Panc1 (cell line): ENCODE data around the gene GPC6. TPM values are rescaled to one million over a fixed set of nuclear protein-coding genes. Genes with fewer than 3 reads are reported as not detected.

Experiments used
- ATAC-seq: fragments of 200-7000 bp; cut with Tn5 transposase; 2 replicates; pipeline ENCODE4 v1.9.1; 2020; ENCODE audit warnings: mild to moderate bottlenecking, moderate library complexity
- BruUV-seq: library from RNA; stranded (reverse); fragments of 400-500 nt; replicated peaks from 2 replicates; lab custom pipeline; 2021; lab: Mats Ljungman, UMichigan
- CTCF ChIA-PET: fragments of 300-600 bp; sonication (Branson Sonifier 250); formaldehyde crosslinking; loops from one replicate; lab custom pipeline; 2022; ENCODE audit warnings: antibody characterized with exemption; lab: Charles Lee
- POLR2A ChIA-PET: fragments of 300-600 bp; sonication (Branson Sonifier 250); formaldehyde crosslinking; loops from one replicate; lab custom pipeline; 2022; ENCODE audit warnings: antibody characterized with exemption; lab: Charles Lee
- DNase-seq: peaks from one replicate; pipeline ENCODE4 v3.0.0-alpha.2; 2010; ENCODE audit warnings: low read depth, low spot score
- H3K27ac ChIP-seq: 2 replicates; pipeline ENCODE4 v1.5.1; 2011; ENCODE audit warnings: mild to moderate bottlenecking, low read length, inconsistent platforms
- H3K27me3 ChIP-seq: fragments of 200-500 bp; sonication (Bioruptor generic); 2 replicates; pipeline ENCODE4 v1.6.0; 2014; ENCODE audit warnings: low read length, inconsistent platforms; ENCODE audit not compliant: control insufficient read depth, insufficient read depth
- H3K36me3 ChIP-seq: fragments of 200-500 bp; sonication (Bioruptor generic); 2 replicates; pipeline ENCODE4 v1.5.1; 2014; ENCODE audit warnings: inconsistent platforms, mild to moderate bottlenecking, low read length, moderate library complexity; ENCODE audit not compliant: control insufficient read depth, insufficient read depth
- H3K4me1 ChIP-seq: 2 replicates; pipeline ENCODE4 v1.5.1; 2011; ENCODE audit warnings: inconsistent platforms, mild to moderate bottlenecking, low read length, moderate library complexity; ENCODE audit not compliant: control insufficient read depth, insufficient read depth
- H3K4me3 ChIP-seq, 2 experiments: 2 replicates each; pipeline ENCODE4 v1.5.1; 2011 to 2012; ENCODE audit warnings: low read depth in 2 of 2, low read length in 2 of 2, mild to moderate bottlenecking in 2 of 2, inconsistent platforms in 1 of 2, moderate library complexity in 1 of 2
- H3K9me3 ChIP-seq: fragments of 200-500 bp; sonication (Bioruptor generic); 2 replicates; pipeline ENCODE4 v1.5.1; 2014; ENCODE audit warnings: low read depth, mild to moderate bottlenecking, inconsistent platforms, low read length, moderate library complexity; ENCODE audit not compliant: control insufficient read depth, insufficient read depth
- CTCF ChIP-seq: fragments of 450-650 bp; IDR thresholded peaks from 2 replicates; pipeline ENCODE4 v1.5.1; 2017; ENCODE audit warnings: mild to moderate bottlenecking
- POLR2AphosphoS5 ChIP-seq: IDR thresholded peaks from 2 replicates; pipeline ENCODE4 v1.6.1; 2012; ENCODE audit warnings: mild to moderate bottlenecking, low read depth, low read length, moderate library complexity
- SIN3A ChIP-seq: IDR thresholded peaks from 2 replicates; pipeline ENCODE4 v1.6.1; 2012; ENCODE audit warnings: low read depth, mild to moderate bottlenecking, low read length, moderate library complexity, borderline replicate concordance; ENCODE audit not compliant: insufficient read depth
- TCF7L2 ChIP-seq: IDR thresholded peaks from 2 replicates; pipeline ENCODE4 v1.6.1; 2011; ENCODE audit warnings: mild to moderate bottlenecking, low read depth, low read length, inconsistent platforms
- in situ Hi-C: cut with HindIII; loops from 2 replicates; pipeline ENCODE4 v1.10.0; 2016; ENCODE audit warnings: low sequenced_read_pairs, low pct_unique_long_range_greater_than_20kb
- intact Hi-C: fragments of 100-400 bp; cut with micrococcal nuclease; formaldehyde crosslinking; loops from one replicate; pipeline ENCODE4 v1.10.0; 2022; ENCODE audit not compliant: unreplicated experiment
- total RNA-seq: library from RNA; stranded (reverse); gene quantifications from one replicate; pipeline ENCODE4 v1.2.1, GENCODE V29; 2021; ENCODE audit not compliant: unreplicated experiment
- TF ChIP-seq, protein P1 (sequence below), 2 experiments: IDR thresholded peaks; 2 replicates each; pipeline ENCODE4 v1.6.1; 2011 to 2012; ENCODE audit warnings: low read depth in 2 of 2, control low read depth in 1 of 2, low read length in 1 of 2, mild to moderate bottlenecking in 1 of 2, moderate library complexity in 1 of 2; ENCODE audit not compliant: insufficient read depth in 1 of 2

The GPC6 gene
- total RNA-seq, 1 experiment from 2014 or later, result 4.8 TPM

- TF ChIP-seq SIN3A (no peak), CTCF (no peak), POLR2AphosphoS5 (no peak), TCF7L2 (no peak)
- TF ChIP-seq, protein P1, sequence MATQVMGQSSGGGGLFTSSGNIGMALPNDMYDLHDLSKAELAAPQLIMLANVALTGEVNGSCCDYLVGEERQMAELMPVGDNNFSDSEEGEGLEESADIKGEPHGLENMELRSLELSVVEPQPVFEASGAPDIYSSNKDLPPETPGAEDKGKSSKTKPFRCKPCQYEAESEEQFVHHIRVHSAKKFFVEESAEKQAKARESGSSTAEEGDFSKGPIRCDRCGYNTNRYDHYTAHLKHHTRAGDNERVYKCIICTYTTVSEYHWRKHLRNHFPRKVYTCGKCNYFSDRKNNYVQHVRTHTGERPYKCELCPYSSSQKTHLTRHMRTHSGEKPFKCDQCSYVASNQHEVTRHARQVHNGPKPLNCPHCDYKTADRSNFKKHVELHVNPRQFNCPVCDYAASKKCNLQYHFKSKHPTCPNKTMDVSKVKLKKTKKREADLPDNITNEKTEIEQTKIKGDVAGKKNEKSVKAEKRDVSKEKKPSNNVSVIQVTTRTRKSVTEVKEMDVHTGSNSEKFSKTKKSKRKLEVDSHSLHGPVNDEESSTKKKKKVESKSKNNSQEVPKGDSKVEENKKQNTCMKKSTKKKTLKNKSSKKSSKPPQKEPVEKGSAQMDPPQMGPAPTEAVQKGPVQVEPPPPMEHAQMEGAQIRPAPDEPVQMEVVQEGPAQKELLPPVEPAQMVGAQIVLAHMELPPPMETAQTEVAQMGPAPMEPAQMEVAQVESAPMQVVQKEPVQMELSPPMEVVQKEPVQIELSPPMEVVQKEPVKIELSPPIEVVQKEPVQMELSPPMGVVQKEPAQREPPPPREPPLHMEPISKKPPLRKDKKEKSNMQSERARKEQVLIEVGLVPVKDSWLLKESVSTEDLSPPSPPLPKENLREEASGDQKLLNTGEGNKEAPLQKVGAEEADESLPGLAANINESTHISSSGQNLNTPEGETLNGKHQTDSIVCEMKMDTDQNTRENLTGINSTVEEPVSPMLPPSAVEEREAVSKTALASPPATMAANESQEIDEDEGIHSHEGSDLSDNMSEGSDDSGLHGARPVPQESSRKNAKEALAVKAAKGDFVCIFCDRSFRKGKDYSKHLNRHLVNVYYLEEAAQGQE (IDR thresholded peaks at IDR 0.05; ENCODE audit: insufficient read depth in 1 of 2, low read depth in 2 of 2, low read length in 1 of 2), result no peak
- H3K36me3 ChIP-seq, result no peaks in the 10 kb centered on the region
- H3K4me1 ChIP-seq, result no peaks in the 10 kb centered on the region
- H3K9me3 ChIP-seq, result no peaks in the 10 kb centered on the region
- H3K27me3 ChIP-seq, result no peaks in the 10 kb centered on the region
- no TSS peak for BruUV-seq
- H3K4me3 ChIP-seq, result no peak overlapping the region
- ATAC-seq, result no peak
- CTCF ChIA-PET, result no interaction called here
- intact Hi-C loops (no loop called here), in situ Hi-C loops (no loop called here)
- POLR2A ChIA-PET, result no interaction called here
- DNase-seq, result no peak
- H3K27ac ChIP-seq, result no peak overlapping the region
These were observed 504.2 kb downstream of the GPC6 start for GRCh38 chr13:93730780-93731179.

GRCh38 chr13:93732186-93732585, 505.6 kb downstream of the GPC6 start:
- Histone ChIP-seq H3K36me3 (no peaks in the 10 kb centered on the region), H3K4me3 (no peak overlapping the region), H3K27ac (no peak overlapping the region), H3K27me3 (no peaks in the 10 kb centered on the region), H3K9me3 (no peaks in the 10 kb centered on the region), H3K4me1 (no peaks in the 10 kb centered on the region)
- ChIA-PET CTCF (no interaction called here), POLR2A (no interaction called here)
- no peak for ATAC-seq
- intact Hi-C loops (no loop called here), in situ Hi-C loops (no loop called here)
- no peak for DNase-seq
- no peak for TF ChIP-seq SIN3A
- TF ChIP-seq TCF7L2, result no peak
- TF ChIP-seq, protein P1 (IDR thresholded peaks at IDR 0.05; ENCODE audit: insufficient read depth in 1 of 2, low read depth in 2 of 2, low read length in 1 of 2), result no peak
- no TSS peak for BruUV-seq
